HepG2 (cell line): ENCODE data around the gene PRR27. TPM values are rescaled to one million over a fixed set of nuclear protein-coding genes. Genes with fewer than 3 reads are reported as not detected.
"Not testable (repeated sequence)": the region's sequence is repeated elsewhere in the genome, so short reads cannot be mapped to it uniquely, and the experiment has no call there.

Source experiments
- ATAC-seq: fragments of 200-7000 bp; cut with Tn5 transposase; 3 replicates; pipeline ENCODE4 v1.9.1; 2020; ENCODE audit warnings: mild to moderate bottlenecking, moderate library complexity
- BruUV-seq: library from RNA; stranded (reverse); fragments of 400-500 nt; replicated peaks from 2 replicates; lab custom pipeline; 2021; lab: Mats Ljungman, UMichigan
- CTCF ChIA-PET: fragments of 300-600 bp; formaldehyde crosslinking; extraction: SDS; loops from one replicate; lab custom pipeline; 2021; ENCODE audit warnings: low total read pairs, inconsistent platforms, low intra/inter-chr PET ratio; lab: Yijun Ruan, JAX
- POLR2A ChIA-PET: fragments of 350-600 bp; sonication (Branson Sonifier 250); formaldehyde crosslinking; loops from one replicate; lab custom pipeline; 2020; ENCODE audit warnings: antibody characterized with exemption, inconsistent platforms; lab: Yijun Ruan, JAX
- DNase-seq: peaks from one replicate; pipeline ENCODE4 v3.0.0-alpha.2; 2015; ENCODE audit warnings: low spot score
- FAIRE-seq: peaks from 3 replicates; lab custom pipeline; 2011; peaks lifted over from hg19 to GRCh38; lab: Jason Lieb, UNC
- H2AFZ ChIP-seq: one replicate; pipeline ENCODE4 v1.6.1; 2011; ENCODE audit warnings: low read length, inconsistent platforms
- H3K27ac ChIP-seq: fragments of 300-600 bp; 3 replicates; pipeline ENCODE4 v1.8.0; 2011; ENCODE audit warnings: mixed run types, mild to moderate bottlenecking, mixed read lengths, low read length, inconsistent platforms; ENCODE audit not compliant: insufficient read depth; ENCODE audit errors: extremely low read length
- H3K27me3 ChIP-seq, 2 experiments: fragments of 200-600 bp in 1 of 2; 2 replicates in 1 of 2; 3 replicates in 1 of 2; pipeline versions ENCODE4 v1.6.0 to v1.8.0; 2011; ENCODE audit warnings: low read length in 2 of 2, mild to moderate bottlenecking in 2 of 2, moderate library complexity in 2 of 2, inconsistent platforms in 1 of 2; ENCODE audit not compliant: insufficient read depth in 2 of 2, control insufficient read depth in 1 of 2
- H3K36me3 ChIP-seq, 2 experiments: fragments of 200-600 bp in 1 of 2; replicated peaks in 1 of 2; 2 replicates in 1 of 2; 3 replicates in 1 of 2; pipeline versions ENCODE4 v1.5.1 to v1.8.0; 2011; ENCODE audit warnings: low read length in 2 of 2, inconsistent platforms in 1 of 2; ENCODE audit not compliant: insufficient read depth in 2 of 2, control insufficient read depth in 1 of 2
- H3K4me1 ChIP-seq: 2 replicates; pipeline ENCODE4 v1.5.1; 2012; ENCODE audit warnings: low read length, inconsistent platforms; ENCODE audit not compliant: insufficient read depth
- H3K4me2 ChIP-seq: 2 replicates; pipeline ENCODE4 v1.6.0; 2011; ENCODE audit warnings: low read depth, low read length, inconsistent platforms
- H3K4me3 ChIP-seq, 3 experiments: fragments of 200-600 bp in 1 of 3; sonication (generic), shearing (Covaris generic) in 1 of 3; replicated peaks in 1 of 3; 2 replicates each; pipeline ENCODE4 v1.5.1; 2011 to 2016; ENCODE audit warnings: low read length in 3 of 3, inconsistent platforms in 2 of 3, low read depth in 2 of 3, mild to moderate bottlenecking in 2 of 3, control low read depth in 1 of 3, mixed read lengths in 1 of 3; ENCODE audit not compliant: insufficient read depth in 1 of 3
- H3K79me2 ChIP-seq: one replicate; pipeline ENCODE4 v1.6.1; 2011; ENCODE audit warnings: low read length, inconsistent platforms; ENCODE audit not compliant: insufficient read depth
- H3K9ac ChIP-seq: 2 replicates; pipeline ENCODE4 v1.6.0; 2011; ENCODE audit warnings: mild to moderate bottlenecking, low read depth, low read length, inconsistent platforms; ENCODE audit not compliant: insufficient read depth
- H3K9me3 ChIP-seq: 2 replicates; pipeline ENCODE4 v1.5.1; 2012; ENCODE audit warnings: mild to moderate bottlenecking, low read length
- H4K20me1 ChIP-seq: 2 replicates; pipeline ENCODE4 v1.6.0; 2011; ENCODE audit warnings: inconsistent platforms, mild to moderate bottlenecking, low read length, moderate library complexity; ENCODE audit not compliant: insufficient read depth
- FOXA1 ChIP-seq, 2 experiments: fragments of 450-650 bp in 1 of 2; sonication (generic) in 1 of 2; formaldehyde crosslinking in 1 of 2; IDR thresholded peaks; 2 replicates each; pipeline versions ENCODE4 v1.4.0 to v1.6.1; 2016 to 2020; ENCODE audit warnings: missing genetic modification reagents in 1 of 2
- ZMYM4 ChIP-seq: sonication (generic); formaldehyde crosslinking; IDR thresholded peaks from 2 replicates; pipeline ENCODE4 v1.8.1; 2023; ENCODE audit warnings: mild to moderate bottlenecking, missing genetic modification reagents
- ZNF281 ChIP-seq: sonication (generic); formaldehyde crosslinking; IDR thresholded peaks from 2 replicates; pipeline ENCODE4 v1.4.0; 2020; ENCODE audit warnings: missing genetic modification reagents, borderline replicate concordance
- ZNF644 ChIP-seq: IDR thresholded peaks from 2 replicates; pipeline ENCODE4 v1.6.1; 2016; ENCODE audit warnings: low read depth
- WGBS: methylation state at CpG from one replicate; pipeline ENCODE4 v1.1.6; 2017; ENCODE audit warnings: low lambda C conversion rate; 5-methylcytosine and 5-hydroxymethylcytosine counted together
- in situ Hi-C: cut with HindIII; loops from 2 replicates; pipeline ENCODE4 v1.10.0; 2017; ENCODE audit warnings: low pct_unique_long_range_greater_than_20kb; ENCODE audit not compliant: extremely low pct_ligation_motif_present
- intact Hi-C: fragments of 100-400 bp; cut with micrococcal nuclease; formaldehyde crosslinking; loops from one replicate; pipeline ENCODE4 v1.10.0; 2022; ENCODE audit not compliant: unreplicated experiment
- polyA plus RNA-seq, 8 experiments: library from polyadenylated mRNA; depleted of rRNA in 3 of 8; stranded (reverse) in 7 of 8; unstranded in 1 of 8; fragments of >200 nt; fragmentation: Illumina TruSeq in 4 of 8; extraction: Trizol in 4 of 8; gene quantifications; 2 replicates each; pipeline versions ENCODE4 v1.2.1 to v1.2.3, GENCODE V29; 2011 to 2016; ENCODE audit warnings: low read depth in 4 of 8, missing spikeins in 1 of 8, mixed read lengths in 1 of 8; ENCODE audit not compliant: insufficient read depth in 1 of 8
- total RNA-seq, 5 experiments: library from RNA; depleted of rRNA; stranded (reverse); fragments of >200 nt; fragmentation: Illumina TruSeq; extraction: Trizol; gene quantifications; 2 replicates each; pipeline ENCODE4 v1.2.3, GENCODE V29; 2016; ENCODE audit warnings: low read depth in 1 of 5

PRR27 gene
- total and polyA plus RNA-seq, 2 of the 13 experiments (the other 11 are each of a cell fraction or from before 2014, with no cell fraction given) = not detected

DNA sequence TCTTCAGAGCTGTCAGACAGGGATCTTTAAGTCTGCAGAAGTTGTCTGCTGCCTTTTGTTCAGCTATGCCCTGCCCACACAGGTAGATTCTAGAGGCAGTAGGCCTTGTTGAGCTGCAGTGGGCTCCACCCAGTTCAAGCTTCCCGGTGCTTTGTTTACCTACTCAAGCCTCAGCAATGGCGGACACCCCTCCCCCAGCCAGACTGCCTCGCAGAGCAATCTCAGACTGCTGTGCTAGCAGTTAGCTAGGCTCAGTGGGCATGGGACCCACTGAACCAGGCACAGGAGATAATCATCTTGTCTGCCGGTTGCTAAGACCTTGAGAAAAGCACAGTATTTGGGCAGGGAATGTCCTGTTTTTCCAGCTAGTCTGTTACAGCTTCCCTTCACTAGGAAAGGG is 58.7 kb downstream of the PRR27 start:
- in situ Hi-C loops, H3K36me3 ChIP-seq: not testable (repeated sequence)

More for the DNA sequence above, 58.7 kb downstream of the PRR27 start:
- H3K79me2 ChIP-seq; H4K20me1 ChIP-seq; FAIRE-seq; BruUV-seq; H3K4me3 ChIP-seq; POLR2A ChIA-PET; DNase-seq; H3K9ac ChIP-seq; ATAC-seq; CTCF ChIA-PET; H3K9me3 ChIP-seq; intact Hi-C loops; H3K27ac ChIP-seq; H3K4me1 ChIP-seq; H3K4me2 ChIP-seq; H3K27me3 ChIP-seq; H2AFZ ChIP-seq; TF ChIP-seq FOXA1 (IDR thresholded peaks at IDR 0.05): not testable (repeated sequence)
- WGBS = 74% methylated on average over 3 of the region's 4 CpGs
- TF ChIP-seq ZNF281 (CRISPR knock-in tag) (peak; percentile 51; the same call in 1 of the 2 replicates), FOXA1 (CRISPR knock-in tag; IDR thresholded peaks at IDR 0.05) (0 out of 2 replicates have a peak, but pooled peaks have one; percentile 3), ZNF644 (CRISPR knock-in tag) (0 out of 2 replicates have a peak, but pooled peaks have one; percentile 17), ZMYM4 (peak; percentile 35; the same call in 1 of the 2 replicates)

Other genes starting within 250 kb of the PRR27 start
- not detected in 2 replicates for gene CSN1S1, start 223.2 kb upstream of the PRR27 start, total RNA-seq (2016; rRNA removed; fragmentation: Illumina TruSeq; extraction: Trizol)
- not detected in 2 replicates for gene CSN1S1, start 223.2 kb upstream of the PRR27 start, polyA plus RNA-seq (2011; rRNA removed)
- not detected in 2 replicates for gene CSN2, start 188.5 kb upstream of the PRR27 start, total RNA-seq (2016; rRNA removed; fragmentation: Illumina TruSeq; extraction: Trizol)
- gene CSN2, start 188.5 kb upstream of the PRR27 start, polyA plus RNA-seq (2011; rRNA removed) = 0.15 TPM in 1 of 2 replicates, not detected in the other
- gene STATH, start 158.3 kb upstream of the PRR27 start, total RNA-seq (2016; rRNA removed; fragmentation: Illumina TruSeq; extraction: Trizol) = not detected in 2 replicates
- not detected in 2 replicates for gene STATH, start 158.3 kb upstream of the PRR27 start, polyA plus RNA-seq (2011; rRNA removed)
- not detected in 2 replicates for gene HTN3, start 125.8 kb upstream of the PRR27 start, total RNA-seq (2016; rRNA removed; fragmentation: Illumina TruSeq; extraction: Trizol)
- gene HTN3, start 125.8 kb upstream of the PRR27 start, polyA plus RNA-seq (2011; rRNA removed) = not detected in 2 replicates
- not detected in 2 replicates for gene HTN1, start 103.8 kb upstream of the PRR27 start, total RNA-seq (2016; rRNA removed; fragmentation: Illumina TruSeq; extraction: Trizol)
- gene HTN1, start 103.8 kb upstream of the PRR27 start, polyA plus RNA-seq (2011; rRNA removed) = 0.21 TPM in 1 of 2 replicates, not detected in the other
- gene ODAM, start 41.5 kb downstream of the PRR27 start, total RNA-seq (2016; rRNA removed; fragmentation: Illumina TruSeq; extraction: Trizol) = 115 and 157 TPM in 2 replicates
- gene ODAM, start 41.5 kb downstream of the PRR27 start, polyA plus RNA-seq (2011; rRNA removed) = 67.4 and 94.6 TPM in 2 replicates
- not detected in 2 replicates for gene FDCSP, start 71.9 kb downstream of the PRR27 start, total RNA-seq (2016; rRNA removed; fragmentation: Illumina TruSeq; extraction: Trizol)
- gene FDCSP, start 71.9 kb downstream of the PRR27 start, polyA plus RNA-seq (2011; rRNA removed) = not detected in 2 replicates
- not detected in 2 replicates for gene CSN3, start 88.4 kb downstream of the PRR27 start, total RNA-seq (2016; rRNA removed; fragmentation: Illumina TruSeq; extraction: Trizol)
- gene CSN3, start 88.4 kb downstream of the PRR27 start, polyA plus RNA-seq (2011; rRNA removed) = not detected in 2 replicates
- not detected in 2 replicates for gene CABS1, start 180.7 kb downstream of the PRR27 start, total RNA-seq (2016; rRNA removed; fragmentation: Illumina TruSeq; extraction: Trizol)
- gene CABS1, start 180.7 kb downstream of the PRR27 start, polyA plus RNA-seq (2011; rRNA removed) = not detected in 2 replicates
- not detected in 2 replicates for gene SMR3A, start 206.5 kb downstream of the PRR27 start, total RNA-seq (2016; rRNA removed; fragmentation: Illumina TruSeq; extraction: Trizol)
- not detected in 2 replicates for gene SMR3A, start 206.5 kb downstream of the PRR27 start, polyA plus RNA-seq (2011; rRNA removed)
- gene SMR3B, start 228.9 kb downstream of the PRR27 start, total RNA-seq (2016; rRNA removed; fragmentation: Illumina TruSeq; extraction: Trizol) = not detected in 2 replicates
- gene SMR3B, start 228.9 kb downstream of the PRR27 start, polyA plus RNA-seq (2011; rRNA removed) = not detected in 2 replicates
- not detected in 2 replicates for gene OPRPN, start 243.7 kb downstream of the PRR27 start, total RNA-seq (2016; rRNA removed; fragmentation: Illumina TruSeq; extraction: Trizol)
- not detected in 2 replicates for gene OPRPN, start 243.7 kb downstream of the PRR27 start, polyA plus RNA-seq (2011; rRNA removed)